GM18868 (cell line): Measurements from ENCODE around the gene LAMB2.

ENCODE experiments used
- ATAC-seq: cut with Tn5 transposase; IDR thresholded peaks from one replicate; pipeline ENCODE4 v1.9.1; 2021; ENCODE audit warnings: mild to moderate bottlenecking, moderate library complexity; ENCODE audit not compliant: unreplicated experiment

LAMB2 gene

DNA sequence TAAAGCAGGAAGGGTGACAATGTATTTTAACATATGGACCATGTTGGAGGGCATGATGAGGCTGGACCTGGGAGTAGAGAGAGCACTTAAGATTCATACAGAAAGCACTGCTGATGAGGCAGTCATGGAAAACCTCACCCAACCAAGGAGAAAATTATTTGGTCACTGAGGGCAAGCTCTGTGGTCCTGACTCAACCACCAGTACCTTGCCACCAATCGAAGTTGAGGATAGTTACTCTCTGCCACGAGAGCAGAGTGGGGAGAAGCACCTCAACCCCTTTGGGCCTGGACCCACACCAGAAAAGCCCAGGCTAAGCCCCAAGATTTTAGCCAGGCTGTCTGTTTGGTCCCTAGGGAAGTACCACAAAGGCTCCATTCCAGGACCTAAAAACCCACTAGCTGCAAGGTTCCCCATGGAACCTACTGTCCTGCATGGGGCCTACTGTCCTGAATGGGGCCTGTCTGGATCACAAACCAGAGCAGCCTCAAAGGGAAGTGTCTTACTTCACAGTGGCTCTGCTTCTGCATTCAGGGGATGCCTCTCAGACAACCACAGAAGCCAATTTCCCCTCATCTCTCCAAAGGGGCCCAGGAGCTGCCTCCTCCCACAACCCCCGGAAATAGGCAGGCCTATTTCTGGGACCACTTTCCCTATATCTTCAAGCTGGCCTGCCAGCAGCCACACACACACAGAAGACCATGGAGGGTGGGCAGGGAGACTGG lies 29.1 kb upstream of the LAMB2 start:
- no peak for ATAC-seq

DNA sequence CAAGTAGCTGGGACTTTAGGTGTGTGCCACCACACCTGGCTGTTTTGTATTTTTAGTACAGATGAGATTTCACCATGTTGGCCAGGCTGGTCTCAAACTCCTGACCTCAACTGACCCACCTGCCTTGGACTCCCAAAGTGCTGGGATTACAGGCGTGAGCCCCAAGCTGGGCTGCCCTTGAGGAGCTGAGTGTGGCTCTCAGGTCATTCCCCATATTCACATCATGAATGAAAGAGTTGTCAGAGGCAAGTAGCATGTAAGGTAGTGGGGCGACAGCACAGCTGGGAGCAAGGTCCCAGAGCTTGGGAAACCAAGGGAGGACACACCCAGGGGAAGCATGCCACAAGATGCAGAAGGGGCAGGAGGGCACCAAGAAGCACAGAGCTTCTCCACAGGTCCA lies 28.3 kb upstream of the LAMB2 start:
- no peak for ATAC-seq

DNA sequence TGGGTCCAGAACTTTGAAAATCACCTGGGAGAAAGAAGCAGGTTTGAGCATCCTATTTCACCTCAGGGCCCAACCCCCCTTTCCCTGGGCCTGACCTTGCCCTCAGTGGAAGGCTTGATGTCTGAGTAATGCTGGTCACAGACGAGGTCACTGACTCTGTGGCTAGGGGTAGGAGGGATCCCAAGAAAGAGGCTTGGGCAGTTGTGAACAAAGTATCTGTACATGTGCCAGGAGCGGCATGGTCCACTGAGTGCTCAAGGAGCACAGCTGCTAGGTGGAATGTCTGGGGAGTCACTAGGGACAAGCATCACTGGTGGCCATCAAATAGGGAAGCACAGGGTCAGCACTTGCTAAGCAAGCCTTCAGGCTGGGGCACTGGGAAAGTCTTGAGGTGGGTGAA lies 25.9 kb upstream of the LAMB2 start:
- ATAC-seq = no peak

DNA sequence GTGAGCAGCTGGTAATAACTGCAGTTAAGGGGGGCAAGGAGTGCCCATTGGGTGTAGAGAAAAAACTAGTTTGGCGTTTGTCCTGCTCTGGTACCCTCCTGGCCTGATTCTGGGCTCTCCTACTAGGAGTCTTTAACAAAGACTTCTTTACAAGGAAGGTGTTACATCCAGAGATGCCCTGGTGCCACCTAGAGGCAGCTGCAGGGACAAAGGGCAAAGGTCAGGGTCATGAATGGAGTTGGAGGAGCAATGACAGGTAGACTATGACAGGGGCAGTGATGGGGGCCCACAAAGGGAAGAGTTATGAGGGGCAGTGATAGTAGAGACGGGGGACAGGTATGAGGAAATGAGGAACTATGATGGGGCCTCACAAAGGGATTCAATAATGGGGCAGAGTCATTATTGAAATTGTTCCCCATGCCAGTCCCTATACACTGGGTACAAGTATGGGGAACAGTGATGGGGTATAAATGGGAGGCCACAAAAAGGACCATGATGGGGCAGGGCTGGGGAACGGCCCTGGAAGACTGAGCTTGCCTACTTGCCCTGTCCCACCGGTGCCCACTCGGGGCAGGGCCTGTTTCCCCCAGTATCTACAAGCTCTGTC lies 25.4 kb upstream of the LAMB2 start:
- ATAC-seq = no peak

DNA sequence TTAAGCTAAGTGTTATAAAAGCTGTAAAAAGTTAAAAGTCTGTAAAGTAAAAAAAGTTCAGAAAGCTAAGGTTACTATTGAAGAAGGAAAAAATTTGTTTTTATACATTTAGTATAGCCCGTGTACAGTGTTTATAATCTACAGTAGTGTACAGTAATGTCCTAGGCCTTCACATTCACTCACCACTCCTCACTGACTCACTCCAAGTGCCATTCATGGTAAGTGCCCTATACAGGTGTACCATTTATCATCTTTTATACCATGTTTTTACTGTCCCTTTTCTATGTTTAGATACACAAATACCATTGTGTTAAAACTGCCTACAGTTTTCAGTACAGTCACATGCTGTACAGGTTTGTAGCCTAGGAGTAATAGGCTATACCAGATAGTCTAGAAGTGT lies 24.4 kb upstream of the LAMB2 start:
- no peak for ATAC-seq

DNA sequence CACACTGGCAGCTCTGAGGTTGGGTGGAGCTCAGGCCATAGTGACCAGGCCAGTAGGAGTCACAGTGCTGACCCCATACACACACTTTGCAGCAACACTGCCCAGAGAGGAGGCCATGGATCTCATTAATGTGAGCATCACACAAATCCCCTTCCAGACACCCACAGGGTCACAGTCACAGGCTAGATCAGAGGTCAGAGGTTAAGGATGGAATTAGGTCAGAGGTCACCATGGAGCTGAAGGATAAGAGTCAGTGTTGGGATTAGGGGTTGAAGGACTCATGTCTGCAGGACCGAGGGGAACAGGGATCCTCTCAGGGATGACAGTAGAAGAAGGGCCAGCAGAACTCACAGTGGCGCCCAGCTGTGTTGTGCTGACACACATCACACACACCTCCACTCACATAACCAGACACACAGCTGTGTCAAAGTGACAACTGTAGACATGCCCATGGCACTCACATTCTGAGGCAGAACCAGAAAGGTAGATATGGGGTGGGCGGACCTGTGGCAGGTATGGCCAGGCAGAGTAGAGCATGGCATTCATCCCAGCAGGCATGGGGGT lies 20.6 kb upstream of the LAMB2 start:
- no peak for ATAC-seq

DNA sequence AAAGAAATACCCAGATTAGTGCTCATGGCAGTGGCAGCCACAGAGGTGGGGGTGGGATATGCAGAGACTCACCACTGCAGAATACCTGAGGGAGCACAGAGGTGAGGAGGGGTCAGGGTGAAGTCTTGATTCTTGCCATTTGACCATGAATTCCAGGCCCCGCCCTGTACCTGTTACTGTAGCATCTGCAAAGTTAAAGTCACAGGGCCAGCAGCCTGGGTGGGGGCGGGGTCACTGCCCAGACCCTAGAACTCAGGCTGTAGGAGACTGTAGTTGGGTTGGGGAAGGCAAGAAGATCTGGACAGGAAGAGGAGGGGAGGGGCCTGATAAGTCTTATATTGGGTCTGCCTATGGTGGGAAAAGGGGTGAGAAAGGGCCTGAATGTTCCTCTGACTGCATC lies 18.8 kb upstream of the LAMB2 start:
- no peak for ATAC-seq

DNA sequence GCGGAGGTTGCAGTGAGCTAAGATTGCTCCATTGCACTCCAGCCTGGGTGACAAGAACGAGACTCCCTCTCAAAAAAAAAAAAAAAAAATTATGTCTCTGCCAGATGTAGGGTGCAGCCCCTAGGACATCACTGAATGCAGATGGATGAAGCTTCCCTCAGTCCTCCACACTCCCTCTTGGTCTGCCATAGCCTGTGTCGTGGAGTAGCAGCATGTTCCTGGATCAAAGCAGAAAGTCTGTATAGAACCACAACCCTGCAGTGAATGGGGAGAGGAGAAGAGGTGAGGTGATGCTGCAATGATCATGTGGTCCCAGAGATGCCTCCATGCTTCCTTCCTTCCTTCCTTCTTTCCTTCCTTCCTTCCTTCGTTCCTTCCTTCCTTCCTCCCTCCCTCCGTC lies 15.3 kb upstream of the LAMB2 start:
- no peak for ATAC-seq

DNA sequence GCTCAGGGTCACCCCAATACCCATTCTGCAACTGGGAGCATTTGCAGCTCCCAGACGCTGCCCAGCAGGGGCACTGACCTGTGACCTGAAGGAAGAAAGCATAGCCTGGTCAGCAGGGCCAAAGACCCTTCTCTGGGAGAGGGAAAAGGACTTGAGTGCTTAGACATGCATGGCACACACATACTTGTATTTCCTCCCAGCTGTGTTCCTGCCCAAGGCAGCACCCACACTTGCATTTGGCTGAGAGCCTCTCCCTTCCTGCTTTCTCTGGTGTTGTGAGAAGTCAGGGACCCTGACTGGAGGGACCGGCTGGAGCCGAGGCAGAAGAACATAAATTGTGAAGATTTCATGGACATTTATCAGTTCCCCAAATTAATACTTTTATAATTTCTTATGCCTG lies 7.2 kb upstream of the LAMB2 start:
- no peak for ATAC-seq

DNA sequence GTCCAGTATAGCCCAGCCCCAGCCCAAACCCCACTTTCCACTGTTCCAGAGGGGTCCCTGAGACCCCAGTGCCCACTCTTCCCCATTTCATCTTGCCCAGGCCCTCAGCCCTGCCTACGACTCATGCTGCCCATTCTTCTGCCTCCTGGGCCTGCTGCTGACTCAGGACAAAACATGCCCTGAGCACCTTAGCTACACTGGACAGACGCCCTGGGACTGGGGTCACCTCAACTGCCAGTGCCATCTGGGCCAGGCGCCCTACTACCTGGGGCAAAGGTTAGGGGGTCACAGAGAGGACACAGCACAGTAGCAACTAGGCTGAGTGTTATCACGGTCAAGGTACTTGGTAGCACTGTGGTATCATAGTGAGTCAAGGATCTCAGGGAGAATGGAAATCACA lies 2.6 kb upstream of the LAMB2 start:
- ATAC-seq = no peak

DNA sequence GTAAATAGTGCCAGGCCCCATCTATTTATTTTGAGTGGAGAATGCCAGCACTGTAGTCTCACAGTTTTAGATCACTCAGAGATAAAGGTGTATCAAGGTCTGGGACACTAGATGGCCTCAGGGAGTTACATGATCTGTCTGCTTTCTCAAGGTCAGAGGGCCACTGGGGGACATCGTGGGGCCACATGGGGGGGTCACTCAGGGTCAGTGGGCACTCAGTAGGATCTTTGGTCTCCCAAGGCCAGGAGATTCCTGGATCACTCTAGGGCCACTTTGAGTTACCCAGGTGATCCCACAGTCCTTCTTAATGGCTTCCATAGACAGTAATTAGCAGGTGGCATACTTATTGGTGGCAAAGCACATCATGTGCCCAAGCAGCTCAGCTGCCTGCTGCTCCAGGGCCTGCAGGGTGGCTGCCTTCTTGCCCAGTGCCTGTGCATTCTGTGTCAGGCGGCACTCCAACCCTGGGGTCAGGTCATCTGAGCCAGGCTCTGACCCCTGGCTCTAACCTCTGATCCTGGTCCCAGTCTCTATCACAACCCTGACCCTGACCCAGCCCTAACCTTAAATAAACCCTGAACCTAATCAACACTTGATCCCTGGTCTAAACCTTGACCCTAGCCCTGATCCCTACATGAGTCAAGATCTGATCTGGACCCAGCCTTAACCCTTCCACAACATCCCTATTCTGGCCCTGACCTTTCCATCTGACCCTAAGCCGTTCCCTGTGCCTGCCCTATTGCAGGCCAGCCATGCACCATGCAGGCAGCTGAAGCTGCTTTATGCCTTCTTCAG lies 1.8 kb upstream of the LAMB2 start:
- ATAC-seq = no peak

DNA sequence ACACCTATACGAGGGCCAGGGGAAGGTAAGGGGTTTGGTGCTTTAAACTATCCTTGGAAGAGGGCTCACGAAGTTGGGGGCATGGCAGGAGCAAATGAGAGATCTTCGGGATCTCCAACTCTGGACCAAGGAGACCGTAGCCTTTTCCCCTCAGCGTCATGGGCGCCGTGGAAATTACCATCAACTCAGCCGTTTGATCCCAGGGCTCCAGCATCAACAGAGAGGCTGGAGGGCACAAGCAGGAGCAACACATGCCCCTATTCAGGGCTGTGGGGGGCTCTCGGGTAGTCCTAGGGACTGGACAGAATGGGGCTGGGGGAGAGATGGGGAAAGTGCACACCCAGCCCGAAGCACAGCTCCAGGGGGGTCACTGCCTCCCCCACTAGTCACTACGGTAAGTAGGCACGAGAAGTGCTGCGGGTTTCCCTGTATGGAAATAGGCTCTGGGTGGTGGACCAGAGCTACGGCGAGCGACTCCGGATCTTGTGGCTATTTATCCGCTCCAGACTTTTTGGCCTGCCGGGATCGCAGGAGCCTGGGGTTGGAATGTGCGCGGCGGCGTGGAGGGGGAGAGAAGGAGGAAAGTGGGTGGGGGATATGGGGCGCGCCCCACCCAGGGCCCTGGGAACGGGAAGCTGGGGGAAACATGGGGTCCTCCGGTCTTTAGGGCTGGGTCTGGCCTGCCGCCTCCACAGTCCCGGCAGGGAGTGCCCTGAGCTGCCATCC lies 539 bp upstream of the LAMB2 start:
- no peak for ATAC-seq

DNA sequence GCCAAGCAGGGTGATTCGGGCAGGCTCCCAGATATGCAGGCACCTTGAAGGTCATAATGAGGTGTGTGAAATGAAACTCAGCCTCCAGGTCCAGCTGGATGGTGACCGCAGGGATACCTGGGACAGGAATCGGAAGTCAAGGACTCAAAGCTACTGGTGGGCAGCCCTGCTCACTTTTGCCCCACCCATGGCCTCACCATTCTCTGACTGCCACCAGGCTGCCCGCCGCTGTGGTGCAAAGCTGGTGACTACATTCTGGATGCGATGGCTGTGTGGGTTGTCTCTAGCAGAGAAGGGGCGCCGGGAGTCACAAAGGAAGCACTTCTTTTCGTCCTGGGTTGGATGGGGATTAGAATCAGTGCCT lies 795 bp downstream of the LAMB2 start:
- no peak for ATAC-seq

DNA sequence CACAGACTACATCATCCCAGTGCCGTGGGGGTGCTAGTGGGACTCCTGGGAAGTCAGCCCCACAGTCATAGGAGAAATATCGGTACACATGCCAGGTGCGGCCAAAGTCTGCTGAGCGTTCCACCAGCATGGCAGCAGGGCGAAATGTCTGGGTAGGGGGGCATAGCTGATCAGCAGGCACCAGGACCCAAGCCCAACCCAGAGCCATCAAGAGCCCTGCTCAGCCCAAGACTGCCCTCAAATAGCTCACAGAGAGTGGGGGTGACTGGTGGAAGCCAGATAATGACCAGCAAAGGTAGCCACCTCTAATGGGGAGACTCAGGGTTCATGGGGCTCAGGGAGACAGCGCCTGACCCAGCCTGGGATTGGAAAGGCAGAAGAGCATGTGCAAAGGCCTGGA lies 1.3 kb downstream of the LAMB2 start:
- ATAC-seq = no peak

DNA sequence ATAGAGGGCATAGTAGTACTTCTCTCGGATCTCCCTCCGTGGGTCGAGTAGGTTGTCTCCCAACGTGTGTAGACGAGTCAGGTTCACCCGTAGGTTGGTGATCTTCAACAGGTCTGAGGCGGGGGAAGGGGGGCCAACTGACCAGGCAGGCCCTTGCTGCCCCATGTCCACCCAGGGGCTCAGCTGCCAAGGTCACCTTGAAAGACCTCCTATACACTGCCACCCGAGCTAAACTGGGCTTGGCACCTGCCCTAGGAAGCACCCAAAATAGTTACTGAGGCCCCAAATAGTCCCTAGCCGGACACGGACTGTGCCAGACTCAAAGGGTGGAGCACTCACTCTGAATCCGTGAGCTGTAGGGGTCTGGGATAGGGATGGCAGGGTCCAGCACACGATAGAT lies 1.8 kb downstream of the LAMB2 start:
- no peak for ATAC-seq

DNA sequence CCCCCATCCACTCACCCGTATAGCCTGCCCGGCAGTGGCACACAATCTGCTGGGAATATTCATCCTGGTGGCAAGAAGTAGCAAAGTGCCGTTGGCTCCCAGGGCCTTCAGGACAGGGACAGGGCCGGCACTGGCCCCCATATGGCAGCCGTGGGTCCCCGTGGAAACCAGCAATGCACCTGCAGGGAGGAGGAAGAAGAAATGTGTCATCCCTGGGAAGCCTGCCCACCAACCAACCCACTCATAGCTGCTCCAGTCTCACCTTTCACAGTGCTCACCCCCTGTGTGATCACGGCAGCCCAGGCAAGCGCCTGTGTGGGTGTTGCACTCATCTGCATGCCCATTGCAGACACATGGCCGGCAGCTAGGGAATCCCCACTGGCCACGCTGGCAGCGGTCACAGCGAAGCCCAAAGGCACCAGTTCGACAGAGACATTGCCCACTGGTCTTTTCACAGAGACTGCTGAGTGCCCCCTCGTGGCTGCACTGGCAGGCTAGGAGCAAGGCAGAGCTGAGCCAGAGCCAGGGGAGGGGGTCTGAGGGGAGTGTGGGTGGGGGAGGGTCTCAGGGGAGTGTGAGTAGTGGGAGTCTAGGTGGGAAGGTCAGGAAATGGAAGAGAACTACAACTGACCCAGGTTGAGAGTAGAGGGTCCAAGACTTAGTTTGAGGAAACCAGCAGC lies 7.7 kb downstream of the LAMB2 start:
- no peak for ATAC-seq

DNA sequence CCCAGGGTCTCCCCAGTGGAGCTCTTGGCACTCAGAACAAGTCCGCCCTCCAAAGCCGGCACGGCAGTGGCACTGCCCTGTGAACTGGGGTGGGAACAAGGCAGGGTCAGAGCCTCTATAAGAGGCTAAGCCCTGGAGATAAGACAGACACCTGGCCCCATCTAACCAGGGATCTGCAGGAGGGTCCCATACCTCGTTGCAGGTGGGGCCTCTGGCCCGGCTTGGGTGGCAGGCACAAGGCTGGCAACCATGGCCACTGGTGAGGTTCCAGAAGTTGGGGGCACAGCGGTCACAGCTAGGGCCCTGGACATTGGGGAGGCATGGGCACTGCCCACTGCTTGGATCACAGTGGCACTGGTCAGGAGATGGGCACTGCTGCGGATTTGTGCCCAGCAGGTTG lies 8.6 kb downstream of the LAMB2 start:
- no peak for ATAC-seq

DNA sequence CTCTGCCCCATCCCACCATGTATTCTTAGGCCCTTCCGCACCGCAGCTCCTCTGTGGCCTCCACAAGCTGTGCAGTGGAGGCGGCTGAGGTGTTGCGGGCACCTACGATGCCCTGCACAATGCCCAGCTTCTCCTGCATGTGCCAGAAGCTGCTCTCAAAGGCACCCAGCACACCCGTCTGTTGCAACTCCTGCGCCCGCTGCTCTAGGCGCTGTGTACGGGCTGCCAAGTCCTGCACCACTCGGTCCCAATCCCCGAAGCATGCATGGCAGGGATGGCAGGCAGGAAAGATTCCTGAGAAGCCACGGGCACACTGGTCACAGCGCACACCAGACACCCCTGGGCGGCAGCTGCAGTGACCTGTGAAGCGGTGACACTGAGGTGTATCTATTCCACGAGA lies 9.2 kb downstream of the LAMB2 start:
- ATAC-seq = no peak

DNA sequence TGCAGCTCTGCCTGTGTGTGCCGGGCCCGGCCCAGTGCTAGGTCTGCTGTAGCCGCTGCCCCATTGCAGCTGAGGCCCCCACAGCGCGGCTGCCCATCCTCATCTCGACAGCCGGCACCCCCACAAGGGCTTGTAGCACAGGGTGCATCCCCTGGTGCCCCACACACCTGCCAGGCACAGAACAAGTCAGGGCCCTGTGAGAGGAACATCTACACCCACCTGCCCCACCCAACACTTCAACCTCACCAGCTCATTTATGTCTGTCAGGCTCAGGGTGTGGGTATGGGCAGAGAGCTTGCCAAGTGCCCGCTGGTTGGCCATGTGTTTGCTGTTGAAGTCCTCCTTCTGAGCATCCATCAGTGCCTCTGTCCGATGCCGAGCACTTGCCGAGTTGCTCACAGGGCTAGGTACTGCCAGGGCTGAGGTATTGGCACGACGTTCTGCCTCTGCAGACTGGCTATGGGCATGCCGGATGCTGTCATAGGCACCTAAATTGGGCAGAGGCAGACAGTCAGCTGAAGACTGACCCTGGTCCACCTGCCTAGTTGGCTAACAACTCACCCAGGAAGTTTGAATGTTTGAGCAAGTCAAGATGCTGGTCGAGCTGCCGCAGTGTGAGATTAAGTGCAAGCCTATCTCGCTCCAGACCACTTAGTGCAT lies 9.8 kb downstream of the LAMB2 start:
- no peak for ATAC-seq

DNA sequence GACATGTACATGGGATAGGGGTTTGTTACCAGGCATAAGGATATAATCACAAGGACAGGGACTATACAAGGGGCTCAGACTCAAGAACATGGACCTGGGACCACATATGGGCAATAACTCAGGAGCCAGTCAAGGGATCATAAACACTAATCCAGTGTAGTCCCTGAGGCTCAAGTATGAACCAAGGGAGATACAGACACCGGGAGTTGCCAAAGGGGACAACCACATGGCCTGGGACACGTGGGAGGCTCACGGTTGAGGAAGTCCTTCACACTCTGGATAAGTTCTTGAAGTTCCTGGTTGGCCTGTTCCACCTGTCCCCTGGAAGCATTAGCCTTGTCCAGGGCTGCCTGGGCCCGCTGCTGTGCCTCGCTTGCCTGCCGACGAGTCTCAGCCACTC lies 10.4 kb downstream of the LAMB2 start:
- ATAC-seq = no peak
